Retinal pigment epithelial cell (primary cell): ENCODE results near the gene ADAM30.

Experiments
- DNase-seq: peaks from one replicate; pipeline ENCODE4 v3.0.0-alpha.2; 2010; ENCODE audit warnings: low read depth
- H3K4me3 ChIP-seq: 2 replicates; pipeline ENCODE4 v1.5.1; 2011; ENCODE audit warnings: mild to moderate bottlenecking, low read length, control low read depth, moderate library complexity
- CTCF ChIP-seq: conservative IDR thresholded peaks from 2 replicates; pipeline ENCODE4 v1.5.1; 2011; ENCODE audit warnings: low read depth, low read length, control low read depth, inconsistent platforms

The ADAM30 gene

DNA sequence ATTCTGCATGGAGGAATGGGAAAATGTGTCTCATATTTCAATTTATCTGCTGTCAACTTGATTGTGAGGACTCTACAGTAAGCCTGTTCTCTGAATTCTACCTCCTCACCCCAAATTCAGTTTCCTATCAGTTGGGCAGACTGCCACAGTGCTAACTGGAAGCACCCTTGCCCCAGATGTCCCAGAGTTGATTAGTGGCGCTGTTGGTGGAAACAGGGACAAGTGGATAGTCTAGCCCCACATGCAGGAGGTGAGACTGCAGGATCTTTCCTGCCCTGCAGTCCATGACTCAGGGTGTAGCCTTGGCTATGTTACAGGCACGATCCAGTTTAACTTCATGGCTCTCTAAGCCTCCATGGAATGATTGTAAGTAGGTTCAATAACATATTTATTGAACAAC lies 22.1 kb downstream of the ADAM30 start:
- no peak overlapping the region for H3K4me3 ChIP-seq
- DNase-seq: no peak
- no peak for TF ChIP-seq CTCF

- TF ChIP-seq CTCF: no peak
- no peak for DNase-seq
- no peak overlapping the region for H3K4me3 ChIP-seq
Measured at GRCh38 chr1:119873135-119874015, 22.9 kb downstream of the ADAM30 start.

- DNase-seq: peak; percentile 16
- no peak overlapping the region for H3K4me3 ChIP-seq
- TF ChIP-seq CTCF: no peak
Measured at GRCh38 chr1:119871881-119872280, 24.4 kb downstream of the ADAM30 start.

- peak; percentile 99 for TF ChIP-seq CTCF
Measured at GRCh38 chr1:119870917-119871596, 25.3 kb downstream of the ADAM30 start.

DNA sequence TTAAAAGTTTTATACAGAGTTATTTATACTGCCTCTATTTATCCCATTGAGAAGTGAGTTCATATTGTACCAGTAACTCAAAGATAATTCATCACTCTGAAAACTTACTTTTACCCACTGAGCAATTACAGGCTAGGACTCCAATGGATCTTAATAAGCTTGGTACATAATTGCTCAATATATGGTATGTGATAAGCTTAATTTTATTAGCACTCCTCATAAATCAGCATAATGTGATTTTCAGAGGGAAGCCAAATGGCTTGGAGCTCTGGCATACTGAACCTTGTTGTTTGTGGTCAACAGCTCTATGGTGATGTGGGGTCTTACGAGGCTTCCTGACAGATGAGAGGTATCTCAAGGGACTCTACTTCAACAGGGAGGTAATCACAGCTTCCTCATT lies 26.3 kb downstream of the ADAM30 start:
- no peak overlapping the region for H3K4me3 ChIP-seq
- TF ChIP-seq CTCF: no peak
- no peak for DNase-seq

More at GRCh38 chr1:119870917-119871596, 25.3 kb downstream of the ADAM30 start:
- no peak for DNase-seq
- no peak overlapping the region for H3K4me3 ChIP-seq

DNA sequence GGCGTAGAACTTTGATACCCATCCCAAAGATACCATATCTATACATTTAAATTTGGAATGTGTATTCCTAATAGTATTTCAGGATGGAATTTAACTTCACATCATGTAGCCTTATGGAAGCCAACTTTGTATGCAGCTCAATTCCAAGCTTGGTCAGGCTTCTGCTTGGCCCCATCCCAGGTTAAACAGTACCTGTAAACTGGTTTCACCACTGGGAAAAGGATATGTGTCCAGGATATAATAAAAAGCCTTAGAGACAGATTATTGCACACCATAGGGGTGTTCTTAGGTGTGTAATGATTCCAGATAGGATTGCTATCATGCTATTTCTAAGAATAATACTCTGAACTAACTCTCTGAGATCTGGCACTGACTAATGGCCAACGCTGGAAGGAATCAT lies 28.1 kb downstream of the ADAM30 start:
- no peak overlapping the region for H3K4me3 ChIP-seq
- no peak for DNase-seq
- no peak for TF ChIP-seq CTCF
